ENCODE measurements around the gene PGS1. TPM values are rescaled to one million over a fixed set of nuclear protein-coding genes. Genes with fewer than 3 reads are reported as not detected.

Gene PGS1
- total and polyA plus RNA-seq, 8 donors, result 42.9 to 83.6 (median 58.7) TPM

DNA sequence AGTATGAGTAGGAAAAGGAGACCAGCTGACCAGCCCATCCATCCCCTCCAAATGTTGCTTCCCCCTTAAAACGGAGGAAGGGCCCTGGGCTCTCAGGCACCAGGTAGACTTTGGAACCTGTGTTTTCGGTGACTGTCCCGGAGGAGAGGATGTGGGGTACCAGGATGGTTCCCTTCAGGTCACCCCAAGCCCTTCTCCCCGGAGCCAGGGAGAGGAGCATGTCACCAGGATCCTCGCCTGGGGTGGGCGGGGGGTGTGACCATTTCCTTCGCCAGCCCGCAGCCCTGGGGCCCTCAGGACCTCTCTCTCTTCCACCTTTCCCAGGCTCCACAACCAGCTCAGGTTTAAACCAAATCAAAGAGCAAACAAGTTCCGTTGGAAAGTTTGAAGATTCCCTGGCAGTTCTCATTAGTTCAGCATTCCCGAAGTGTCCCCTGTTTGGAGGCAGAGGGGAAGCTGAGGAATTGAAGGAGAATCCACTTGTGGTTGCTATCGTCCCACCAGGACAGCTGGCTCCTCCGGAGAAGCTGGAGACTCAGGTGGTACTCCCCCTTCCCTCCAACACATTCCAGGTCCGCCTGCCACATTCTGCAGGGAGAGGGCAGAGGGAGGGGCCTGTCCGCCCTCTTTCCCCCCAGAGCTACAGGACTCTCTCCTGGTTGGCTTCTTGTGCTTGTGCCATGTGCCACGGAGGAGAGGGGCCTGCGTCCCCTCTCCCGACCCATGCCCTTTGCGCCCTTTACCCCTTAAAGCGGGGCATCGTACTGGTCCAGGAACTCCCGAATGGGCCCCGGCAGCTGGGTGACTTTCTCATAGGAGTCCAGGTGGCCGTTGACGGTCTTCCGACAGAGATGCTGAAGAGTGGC, 20.5 kb upstream of the PGS1 start:
- H3K9me3 ChIP-seq, result no peaks in the 10 kb centered on the region
- H3K4me1 ChIP-seq, result peaks cover 43 to 68% of the 10 kb centered on the region in 2 donors
- intact Hi-C loops (cut with DNase I), result no loop called here
- peak overlapping the region; percentile 92 to 96 for H3K4me3 ChIP-seq
- no peak for TF ChIP-seq CTCF (IDR thresholded peaks at IDR 0.05)
- H3K27me3 ChIP-seq, result no peaks in the 10 kb centered on the region
- DNase-seq, result no peak
- H3K36me3 ChIP-seq, result peaks cover 0 to 55% of the 10 kb centered on the region in 2 donors
- H3K27ac ChIP-seq, result peak overlapping the region; percentile 95 to 98
- ATAC-seq, result no peak

GRCh38 chr17:78358538-78359320, 19.7 kb upstream of the PGS1 start:
- intact Hi-C loops (cut with DNase I), result no loop called here
- Histone ChIP-seq H3K9me3 (no peaks in the 10 kb centered on the region), H3K27me3 (no peaks in the 10 kb centered on the region), H3K4me1 (peaks cover 36 to 62% of the 10 kb centered on the region in 2 donors), H3K36me3 (peaks cover 0 to 53% of the 10 kb centered on the region in 2 donors), H3K4me3 (peak overlapping the region; percentile 92 to 96), H3K27ac (peak overlapping the region; percentile 95 to 98)
- peak; percentile 0 for ATAC-seq
- TF ChIP-seq CTCF (IDR thresholded peaks at IDR 0.05), result no peak
- DNase-seq, result peak in 3 of 4 donors; percentile 52 to 89 (median 53)

- DNase-seq (peak in 3 of 4 donors; percentile 54 to 69 (median 57)), ATAC-seq (peak; percentile 1)
- intact Hi-C loops (cut with DNase I), result no loop called here
- Histone ChIP-seq H3K36me3 (peaks cover 0 to 48% of the 10 kb centered on the region in 2 donors), H3K27me3 (no peaks in the 10 kb centered on the region), H3K9me3 (no peaks in the 10 kb centered on the region), H3K27ac (peak overlapping the region; percentile 95 to 98), H3K4me3 (peak overlapping the region; percentile 92 to 96), H3K4me1 (peaks cover 33 to 60% of the 10 kb centered on the region in 2 donors)
- no peak for TF ChIP-seq CTCF (IDR thresholded peaks at IDR 0.05)
Observed at GRCh38 chr17:78359321-78359996, 19.0 kb upstream of the PGS1 start.

DNA sequence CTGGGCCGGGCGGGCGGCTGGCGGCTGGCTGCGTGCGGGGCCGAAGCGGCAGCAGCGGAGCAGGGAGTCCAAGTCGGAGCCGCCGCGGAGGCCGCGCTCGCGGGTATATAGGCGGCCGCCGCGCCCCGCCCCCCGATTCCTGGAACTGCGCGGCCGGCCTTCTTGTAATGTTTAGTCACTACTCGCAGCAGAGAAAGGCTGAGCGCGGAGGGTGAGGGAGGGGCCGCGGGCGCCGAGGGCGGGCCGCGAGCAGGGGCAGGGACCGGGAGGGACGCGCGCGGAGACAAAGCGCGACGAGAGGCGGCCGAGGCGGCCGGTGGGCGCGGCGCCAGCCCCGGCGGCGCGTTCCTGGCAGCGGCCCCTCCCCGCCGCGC, 18.5 kb upstream of the PGS1 start, which contains the start of gene SOCS3:
Gene SOCS3, minus strand, starts transcription at position 81 of the 374 bp plus-strand sequence. CDS start 982 bp downstream, outside the sequence.
- H3K9me3 ChIP-seq, result no peaks in the 10 kb centered on the region
- intact Hi-C loops (cut with DNase I), result loop anchor here in 1 of 2 donors (5.0 kb wide), 1 partner anchor 62 kb away; no protein-coding TSS in a partner anchor
- peak within 1 kb of the TSS; percentile 92 to 96 for H3K4me3 ChIP-seq
- ATAC-seq (peak; percentile 73), DNase-seq (peak; percentile 94 to 100 (median 98))
- peaks cover 0 to 42% of the 10 kb centered on the region in 2 donors for H3K36me3 ChIP-seq
- peaks cover 30 to 60% of the 10 kb centered on the region in 2 donors for H3K4me1 ChIP-seq
- peak within 1 kb of the TSS; percentile 95 to 98 for H3K27ac ChIP-seq
- no peaks in the 10 kb centered on the region for H3K27me3 ChIP-seq
- no peak for TF ChIP-seq CTCF (IDR thresholded peaks at IDR 0.05)

All from left lung (tissue), 10 donors.